Cardiac fibroblast (primary cell): ENCODE results near the gene GPR12.
"Not testable (repeated sequence)": the region's sequence is repeated elsewhere in the genome, so short reads cannot be mapped to it uniquely, and the experiment has no call there.

Experiments used
- DNase-seq, 2 donors: peaks; one replicate each; pipeline versions ENCODE4 v3.0.0 to v3.0.0-alpha.2; 2010; ENCODE audit warnings: low read depth in 2 of 2
- H3K4me3 ChIP-seq, 2 donors: replicated peaks in 1 of 2; 1 replicate in 1 of 2; 2 replicates in 1 of 2; pipeline ENCODE4 v1.5.1; 2011; ENCODE audit warnings: low read depth in 2 of 2, low read length in 2 of 2, mild to moderate bottlenecking in 2 of 2, moderate library complexity in 1 of 2
- CTCF ChIP-seq: IDR thresholded peaks from one replicate; pipeline ENCODE4 v1.5.1; 2011; ENCODE audit warnings: low read depth, mild to moderate bottlenecking, low read length, inconsistent platforms

The GPR12 gene

GRCh38 chr13:26726684-26727083 is 33.9 kb downstream of the GPR12 start:
- TF ChIP-seq CTCF = no peak
- H3K4me3 ChIP-seq = no peak overlapping the region
- no peak for DNase-seq

GRCh38 chr13:26723620-26724019 is 37.0 kb downstream of the GPR12 start:
- H3K4me3 ChIP-seq, DNase-seq: not testable (repeated sequence)

GRCh38 chr13:26722321-26722720 is 38.3 kb downstream of the GPR12 start:
- no peak overlapping the region for H3K4me3 ChIP-seq
- no peak for DNase-seq
- no peak for TF ChIP-seq CTCF

- H3K4me3 ChIP-seq = no peak overlapping the region
- TF ChIP-seq CTCF = no peak
- DNase-seq = no peak
These were observed 39.1 kb downstream of the GPR12 start for GRCh38 chr13:26721251-26722121.

GRCh38 chr13:26719356-26719945 is 41.1 kb downstream of the GPR12 start:
- no peak overlapping the region for H3K4me3 ChIP-seq
- DNase-seq = peak in 1 of 2 donors; percentile 20
- peak; percentile 27 for TF ChIP-seq CTCF

GRCh38 chr13:26718872-26719271 is 41.7 kb downstream of the GPR12 start:
- DNase-seq = no peak
- no peak for TF ChIP-seq CTCF
- no peak overlapping the region for H3K4me3 ChIP-seq

- no peak for TF ChIP-seq CTCF
- DNase-seq = no peak
- H3K4me3 ChIP-seq = no peak overlapping the region
These were observed 42.4 kb downstream of the GPR12 start for GRCh38 chr13:26718146-26718545.
